ENCODE measurements around the gene FOXE3.

The FOXE3 gene

GRCh38 chr1:47418681-47419325, 2.7 kb downstream of the FOXE3 start:
- Histone ChIP-seq H3K9me3 (ENCODE audit: low read depth, low read length) (no peaks in the 10 kb centered on the region), H3K27ac (no peak overlapping the region), H3K36me3 (ENCODE audit: insufficient read depth, low read length) (no peaks in the 10 kb centered on the region), H3K9ac (ENCODE audit: insufficient read length) (no peak overlapping the region), H3K4me3 (no peak overlapping the region)
- TF ChIP-seq POLR2AphosphoS5 (IDR thresholded peaks at IDR 0.05; ENCODE audit: borderline replicate concordance, low read depth, low read length) (no peak), FOXP2 (optimal IDR thresholded peaks at IDR 0.05; ENCODE audit: control extremely low read depth, extremely low read length, insufficient read depth) (no peak), EZH2 (IDR thresholded peaks at IDR 0.05) (no peak)
- no peak for DNase-seq (ENCODE audit: low read depth, low spot score)

- no peak overlapping the region for H3K27ac ChIP-seq
- no peak for DNase-seq (ENCODE audit: low read depth, low spot score)
Measured at GRCh38 chr1:47420547-47420946, 4.5 kb downstream of the FOXE3 start.

GRCh38 chr1:47423872-47424271, 7.8 kb downstream of the FOXE3 start:
- TF ChIP-seq EZH2 (IDR thresholded peaks at IDR 0.05): no peak
- TF ChIP-seq POLR2AphosphoS5 (IDR thresholded peaks at IDR 0.05; ENCODE audit: borderline replicate concordance, low read depth, low read length): no peak
- TF ChIP-seq FOXP2 (optimal IDR thresholded peaks at IDR 0.05; ENCODE audit: control extremely low read depth, extremely low read length, insufficient read depth): no peak
- H3K9ac ChIP-seq (ENCODE audit: insufficient read length): no peak overlapping the region
- no peak overlapping the region for H3K4me3 ChIP-seq
- no peak overlapping the region for H3K27ac ChIP-seq
- no peaks in the 10 kb centered on the region for H3K36me3 ChIP-seq (ENCODE audit: insufficient read depth, low read length)
- no peaks in the 10 kb centered on the region for H3K9me3 ChIP-seq (ENCODE audit: low read depth, low read length)
- no peak for DNase-seq (ENCODE audit: low read depth, low spot score)

More at GRCh38 chr1:47420547-47420946, 4.5 kb downstream of the FOXE3 start:
- H3K9me3 ChIP-seq (ENCODE audit: low read depth, low read length): no peaks in the 10 kb centered on the region
- TF ChIP-seq EZH2 (IDR thresholded peaks at IDR 0.05) (no peak), FOXP2 (optimal IDR thresholded peaks at IDR 0.05; ENCODE audit: control extremely low read depth, extremely low read length, insufficient read depth) (no peak), POLR2AphosphoS5 (IDR thresholded peaks at IDR 0.05; ENCODE audit: borderline replicate concordance, low read depth, low read length) (no peak)
- H3K9ac ChIP-seq (ENCODE audit: insufficient read length): no peak overlapping the region
- H3K4me3 ChIP-seq: no peak overlapping the region
- H3K36me3 ChIP-seq (ENCODE audit: insufficient read depth, low read length): no peaks in the 10 kb centered on the region

- no peak overlapping the region for H3K9ac ChIP-seq (ENCODE audit: insufficient read length)
- peak; percentile 56 for DNase-seq (ENCODE audit: low read depth, low spot score)
- H3K27ac ChIP-seq: no peak overlapping the region
- H3K4me3 ChIP-seq: no peak overlapping the region
- H3K9me3 ChIP-seq (ENCODE audit: low read depth, low read length): no peaks in the 10 kb centered on the region
- H3K36me3 ChIP-seq (ENCODE audit: insufficient read depth, low read length): no peaks in the 10 kb centered on the region
- no peak for TF ChIP-seq POLR2AphosphoS5 (IDR thresholded peaks at IDR 0.05; ENCODE audit: borderline replicate concordance, low read depth, low read length)
- no peak for TF ChIP-seq EZH2 (IDR thresholded peaks at IDR 0.05)
- TF ChIP-seq FOXP2 (optimal IDR thresholded peaks at IDR 0.05; ENCODE audit: control extremely low read depth, extremely low read length, insufficient read depth): no peak
Measured at GRCh38 chr1:47424336-47424982, 8.4 kb downstream of the FOXE3 start.

- TF ChIP-seq POLR2AphosphoS5 (IDR thresholded peaks at IDR 0.05; ENCODE audit: borderline replicate concordance, low read depth, low read length): no peak
- no peak for TF ChIP-seq FOXP2 (optimal IDR thresholded peaks at IDR 0.05; ENCODE audit: control extremely low read depth, extremely low read length, insufficient read depth)
- TF ChIP-seq EZH2 (IDR thresholded peaks at IDR 0.05): no peak
- no peak overlapping the region for H3K9ac ChIP-seq (ENCODE audit: insufficient read length)
- H3K9me3 ChIP-seq (ENCODE audit: low read depth, low read length): no peaks in the 10 kb centered on the region
- no peaks in the 10 kb centered on the region for H3K36me3 ChIP-seq (ENCODE audit: insufficient read depth, low read length)
- H3K4me3 ChIP-seq: no peak overlapping the region
- H3K27ac ChIP-seq: no peak overlapping the region
- DNase-seq (ENCODE audit: low read depth, low spot score): no peak
Measured at GRCh38 chr1:47431534-47431933, 15.4 kb downstream of the FOXE3 start.

GRCh38 chr1:47432071-47433036, 16.3 kb downstream of the FOXE3 start:
- H3K4me3 ChIP-seq: peak overlapping the region; percentile 19; the same call in 1 of the 2 replicates
- no peaks in the 10 kb centered on the region for H3K9me3 ChIP-seq (ENCODE audit: low read depth, low read length)
- no peak for DNase-seq (ENCODE audit: low read depth, low spot score)
- no peak overlapping the region for H3K27ac ChIP-seq
- H3K9ac ChIP-seq (ENCODE audit: insufficient read length): no peak overlapping the region
- H3K36me3 ChIP-seq (ENCODE audit: insufficient read depth, low read length): no peaks in the 10 kb centered on the region
- TF ChIP-seq FOXP2 (optimal IDR thresholded peaks at IDR 0.05; ENCODE audit: control extremely low read depth, extremely low read length, insufficient read depth) (no peak), POLR2AphosphoS5 (IDR thresholded peaks at IDR 0.05; ENCODE audit: borderline replicate concordance, low read depth, low read length) (no peak), EZH2 (IDR thresholded peaks at IDR 0.05) (no peak)

GRCh38 chr1:47433037-47433421, 16.9 kb downstream of the FOXE3 start:
- Histone ChIP-seq H3K27ac (no peak overlapping the region), H3K36me3 (ENCODE audit: insufficient read depth, low read length) (no peaks in the 10 kb centered on the region), H3K9ac (ENCODE audit: insufficient read length) (no peak overlapping the region), H3K9me3 (ENCODE audit: low read depth, low read length) (no peaks in the 10 kb centered on the region), H3K4me3 (no peak overlapping the region)
- no peak for TF ChIP-seq EZH2 (IDR thresholded peaks at IDR 0.05)
- TF ChIP-seq FOXP2 (optimal IDR thresholded peaks at IDR 0.05; ENCODE audit: control extremely low read depth, extremely low read length, insufficient read depth): no peak
- no peak for TF ChIP-seq POLR2AphosphoS5 (IDR thresholded peaks at IDR 0.05; ENCODE audit: borderline replicate concordance, low read depth, low read length)
- no peak for DNase-seq (ENCODE audit: low read depth, low spot score)

Data from SK-N-MC (cell line).